IMR-90 (cell line): ENCODE results near the gene TBXAS1. TPM values are rescaled to one million over a fixed set of nuclear protein-coding genes. Genes with fewer than 3 reads are reported as not detected.

Experiments
- ATAC-seq: fragments of 200-7000 bp; cut with Tn5 transposase; 2 replicates; pipeline ENCODE4 v1.9.1; 2020; ENCODE audit warnings: low read depth, mild to moderate bottlenecking, moderate library complexity
- BruUV-seq: library from RNA; stranded (reverse); fragments of 400-500 nt; replicated peaks from 2 replicates; lab custom pipeline; 2021; lab: Mats Ljungman, UMichigan
- CTCF ChIA-PET: fragments of 300-600 bp; formaldehyde crosslinking; extraction: SDS; loops from one replicate; lab custom pipeline; 2021; ENCODE audit warnings: antibody characterized with exemption; lab: Yijun Ruan, JAX
- POLR2A ChIA-PET: fragments of 300-600 bp; sonication (Branson Sonifier 250); formaldehyde crosslinking; loops from one replicate; lab custom pipeline; 2022; ENCODE audit warnings: antibody characterized with exemption; ENCODE audit not compliant: unreplicated experiment; lab: Charles Lee
- DNase-seq: peaks from one replicate; pipeline ENCODE4 v3.0.0; 2013
- H2AFZ ChIP-seq: replicated peaks from 2 replicates; pipeline ENCODE3; 2013; ENCODE audit warnings: low read length, mild to moderate bottlenecking; ENCODE audit not compliant: poor library complexity
- H2AK5ac ChIP-seq: 2 replicates; pipeline ENCODE4 v1.6.1; 2013; ENCODE audit warnings: low read depth, low read length, inconsistent platforms
- H2AK9ac ChIP-seq: replicated peaks from 2 replicates; pipeline ENCODE3; 2013; ENCODE audit warnings: mild to moderate bottlenecking, low read depth, low read length, moderate library complexity; ENCODE audit not compliant: poor library complexity
- H2BK120ac ChIP-seq: 2 replicates; pipeline ENCODE4 v1.6.1; 2013; ENCODE audit warnings: low read depth, low read length, inconsistent platforms
- H2BK15ac ChIP-seq: 3 replicates; pipeline ENCODE4 v1.6.1; 2013; ENCODE audit warnings: low read depth, low read length, inconsistent platforms
- H2BK20ac ChIP-seq: 2 replicates; pipeline ENCODE4 v1.6.1; 2013; ENCODE audit warnings: low read depth, mild to moderate bottlenecking, inconsistent platforms, low read length, moderate library complexity
- H2BK5ac ChIP-seq: 2 replicates; pipeline ENCODE4 v1.6.1; 2013; ENCODE audit warnings: mild to moderate bottlenecking, low read depth, low read length, inconsistent platforms; ENCODE audit not compliant: poor library complexity, severe bottlenecking
- H3K14ac ChIP-seq: replicated peaks from 2 replicates; pipeline ENCODE4 v1.6.1; 2013; ENCODE audit warnings: low read depth, low read length, inconsistent platforms
- H3K18ac ChIP-seq: 2 replicates; pipeline ENCODE4 v1.6.1; 2013; ENCODE audit warnings: low read depth, low read length, control low read depth
- H3K23ac ChIP-seq: 2 replicates; pipeline ENCODE4 v1.6.1; 2013; ENCODE audit warnings: low read depth, low read length, inconsistent platforms
- H3K27ac ChIP-seq: 2 replicates; pipeline ENCODE4 v1.5.1; 2013; ENCODE audit warnings: mild to moderate bottlenecking, control low read depth, low read length; ENCODE audit not compliant: insufficient read depth
- H3K27me3 ChIP-seq: 2 replicates; pipeline ENCODE4 v1.6.1; 2013; ENCODE audit warnings: low read length; ENCODE audit not compliant: control insufficient read depth, insufficient read depth
- H3K36me3 ChIP-seq: 2 replicates; pipeline ENCODE4 v1.6.1; 2013; ENCODE audit warnings: low read length, mixed read lengths; ENCODE audit not compliant: control insufficient read depth, insufficient read depth
- H3K4ac ChIP-seq: 2 replicates; pipeline ENCODE4 v1.6.1; 2013; ENCODE audit warnings: low read depth, low read length, inconsistent platforms
- H3K4me1 ChIP-seq: 2 replicates; pipeline ENCODE4 v1.6.1; 2013; ENCODE audit warnings: low read length, mixed read lengths; ENCODE audit not compliant: control insufficient read depth, insufficient read depth
- H3K4me2 ChIP-seq: 2 replicates; pipeline ENCODE4 v1.6.1; 2013; ENCODE audit warnings: low read depth, mild to moderate bottlenecking, control low read depth, low read length, moderate library complexity
- H3K4me3 ChIP-seq: 2 replicates; pipeline ENCODE4 v1.5.1; 2013; ENCODE audit warnings: low read depth, mild to moderate bottlenecking, control low read depth, low read length, moderate library complexity; ENCODE audit not compliant: insufficient read depth
- H3K56ac ChIP-seq: 2 replicates; pipeline ENCODE4 v1.6.1; 2013; ENCODE audit warnings: low read length, inconsistent platforms; ENCODE audit not compliant: insufficient read depth; ENCODE audit errors: extremely low read depth
- H3K79me1 ChIP-seq, 2 experiments: 2 replicates each; pipeline ENCODE4 v1.6.1; 2013; ENCODE audit warnings: low read length in 2 of 2, inconsistent platforms in 1 of 2, low read depth in 1 of 2
- H3K9ac ChIP-seq: 2 replicates; pipeline ENCODE4 v1.6.1; 2013; ENCODE audit warnings: low read depth, low read length, control low read depth
- H3K9me1 ChIP-seq: 2 replicates; pipeline ENCODE4 v1.6.1; 2013; ENCODE audit warnings: low read length, inconsistent platforms; ENCODE audit not compliant: insufficient read depth
- H3K9me3 ChIP-seq: 2 replicates; pipeline ENCODE4 v1.6.1; 2013; ENCODE audit warnings: low read length; ENCODE audit not compliant: control insufficient read depth, insufficient read depth
- H4K20me1 ChIP-seq: 2 replicates; pipeline ENCODE4 v1.6.1; 2013; ENCODE audit warnings: low read length, inconsistent platforms; ENCODE audit not compliant: insufficient read depth
- H4K5ac ChIP-seq: 2 replicates; pipeline ENCODE4 v1.6.1; 2013; ENCODE audit warnings: mild to moderate bottlenecking, low read depth, low read length, control low read depth
- H4K8ac ChIP-seq, 2 experiments: 2 replicates each; pipeline ENCODE4 v1.6.1; 2013; ENCODE audit warnings: low read depth in 2 of 2, low read length in 2 of 2, control low read depth in 1 of 2, inconsistent platforms in 1 of 2
- H4K91ac ChIP-seq: 2 replicates; pipeline ENCODE4 v1.6.1; 2013; ENCODE audit warnings: low read depth, low read length, inconsistent platforms; ENCODE audit not compliant: insufficient read depth
- MAFK ChIP-seq: IDR thresholded peaks from 2 replicates; pipeline ENCODE4 v1.6.1; 2012; ENCODE audit warnings: low read depth, low read length, improper control_type of control experiment
- RCOR1 ChIP-seq: IDR thresholded peaks from 2 replicates; pipeline ENCODE4 v1.6.1; 2012; ENCODE audit warnings: mild to moderate bottlenecking, low read length, improper control_type of control experiment; ENCODE audit not compliant: insufficient replicate concordance
- WGBS, 2 experiments: methylation state at CpG; one replicate each; pipeline versions ENCODE4 v1.1.5 to v1.1.7; 2013; ENCODE audit warnings: missing lambda C conversion rate in 2 of 2; ENCODE audit not compliant: insufficient read length in 1 of 2; ENCODE audit errors: extremely low coverage in 2 of 2; 5-methylcytosine and 5-hydroxymethylcytosine counted together
- dilution Hi-C: fragments of 300-500 bp; cut with HindIII; formaldehyde crosslinking; loops from one replicate; pipeline ENCODE4 v1.14.3; 2018; ENCODE audit warnings: low sequenced_read_pairs; ENCODE audit not compliant: unreplicated experiment
- in situ Hi-C: fragments of 300-500 bp; cut with MboI; formaldehyde crosslinking; loops from 3 replicates; pipeline ENCODE4 v1.14.3; 2019; ENCODE audit warnings: low sequenced_read_pairs, inconsistent platforms, mixed read lengths
- intact Hi-C: fragments of 100-400 bp; cut with micrococcal nuclease; formaldehyde crosslinking; loops from 2 replicates; pipeline ENCODE4 v1.10.0; 2022
- polyA plus RNA-seq, 3 experiments: library from polyadenylated mRNA; depleted of rRNA; stranded (reverse); fragments of >200 nt; gene quantifications; 2 replicates each; pipeline ENCODE4 v1.2.3, GENCODE V29; 2012; ENCODE audit warnings: low replicate concordance in 1 of 3
- total RNA-seq: library from RNA; depleted of rRNA; stranded (reverse); fragments of >200 nt; gene quantifications from 2 replicates; pipeline ENCODE4 v1.2.3, GENCODE V29; 2012

Gene TBXAS1
- total and polyA plus RNA-seq, 2 of the 4 experiments (the other 2 are of a cell fraction), result 5.9 to 10.8 TPM

GRCh38 chr7:140041659-140042385, 212.8 kb downstream of the TBXAS1 start:
- TF ChIP-seq RCOR1, result no peak
- TF ChIP-seq MAFK, result peak; percentile 58
- CTCF ChIA-PET, result interaction anchor here (0.6 kb wide), 1 partner anchor 36 kb away, joined by 3 read pairs; no protein-coding TSS in a partner anchor

More at GRCh38 chr7:140041659-140042385, 212.8 kb downstream of the TBXAS1 start:
- Histone ChIP-seq H3K14ac (no peak overlapping the region; the same call in 1 of the 2 replicates), H3K23ac (no peak overlapping the region), H3K36me3 (peaks cover 13% of the 10 kb centered on the region), H3K4me1 (peaks cover 6% of the 10 kb centered on the region; the same call in 1 of the 2 replicates), H3K18ac (no peak overlapping the region), H4K91ac (no peak overlapping the region), H3K9me3 (no peaks in the 10 kb centered on the region), H3K9me1 (0 out of 2 replicates have a peak, but pooled peaks cover 4% of the 10 kb centered on the region), H3K4me3 (no peak overlapping the region), H2BK20ac (no peak overlapping the region), H3K4me2 (no peak overlapping the region), H4K5ac (no peak overlapping the region), H2AFZ (no peak overlapping the region), H3K9ac (no peak overlapping the region), H2BK5ac (no peak overlapping the region), H3K27ac (no peak overlapping the region), H3K4ac (no peak overlapping the region), H2BK15ac (no peak overlapping the region), H4K8ac (no peak overlapping the region), H4K20me1 (no peaks in the 10 kb centered on the region), H3K27me3 (no peaks in the 10 kb centered on the region), H3K56ac (no peak overlapping the region), H2AK9ac (no peak overlapping the region), H3K79me1 (peaks cover 0 to 2% of the 10 kb centered on the region in 2 experiments; a peak in 1 of 4 replicates), H2BK120ac (no peak overlapping the region), H2AK5ac (no peak overlapping the region)
- 100% methylated on average over 1 of the region's 12 CpGs; no CpG with 5 or more reads in 1 of the 2 experiments for WGBS, 2 experiments
- dilution Hi-C loops (no loop called here), intact Hi-C loops (no loop called here), in situ Hi-C loops (no loop called here)
- peak; percentile 49 for DNase-seq
- POLR2A ChIA-PET, result no interaction called here
- no peak for ATAC-seq
- BruUV-seq, result no TSS peak
